ENCODE measurements around the gene FAM50A. TPM values are rescaled to one million over a fixed set of nuclear protein-coding genes. Genes with fewer than 3 reads are reported as not detected.

Gene FAM50A
- total and polyA plus RNA-seq, 4 donors = 23.4 to 202 (median 90.4) TPM

GRCh38 chrX:154487518-154488290 lies 43.8 kb downstream of the FAM50A start:
- ATAC-seq (ENCODE audit: insufficient read depth, low FRiP score) (no peak), DNase-seq (no peak)
- TF ChIP-seq CTCF (IDR thresholded peaks at IDR 0.05; ENCODE audit: control extremely low read depth, extremely low read depth) = no peak
- H3K4me3 ChIP-seq = no peak overlapping the region
- H3K9me3 ChIP-seq (ENCODE audit: control insufficient read depth in 4 of 4, insufficient read depth in 3 of 4, low read length in 3 of 4) = peaks cover 0 to 3% (median 0%) of the 10 kb centered on the region in 4 donors
- H3K36me3 ChIP-seq (ENCODE audit: control insufficient read depth in 4 of 4, insufficient read depth in 4 of 4, low read length in 4 of 4) = peaks cover 0 to 7% (median under 1%) of the 10 kb centered on the region in 4 donors
- peaks cover 0 to 9% (median 0%) of the 10 kb centered on the region in 5 donors for H3K4me1 ChIP-seq (ENCODE audit: control insufficient read depth in 5 of 5, insufficient read depth in 5 of 5, low read length in 5 of 5)
- H3K27me3 ChIP-seq (ENCODE audit: control insufficient read depth in 3 of 3, insufficient read depth in 3 of 3, low read length in 2 of 3) = no peaks in the 10 kb centered on the region
- 93 to 94% methylated on average over 25 to 28 of the region's 28 CpGs for WGBS, 2 donors
- H3K27ac ChIP-seq (ENCODE audit: low read depth in 1 of 2, low read length in 1 of 2) = no peak overlapping the region
- no peak overlapping the region for H3K9ac ChIP-seq (ENCODE audit: insufficient read depth in 1 of 2, low read length in 2 of 2)

- ATAC-seq (ENCODE audit: insufficient read depth, low FRiP score) (no peak), DNase-seq (no peak)
- peaks cover 0 to 9% (median 0%) of the 10 kb centered on the region in 5 donors for H3K4me1 ChIP-seq (ENCODE audit: control insufficient read depth in 5 of 5, insufficient read depth in 5 of 5, low read length in 5 of 5)
- peaks cover 0 to 3% (median 0%) of the 10 kb centered on the region in 4 donors for H3K9me3 ChIP-seq (ENCODE audit: control insufficient read depth in 4 of 4, insufficient read depth in 3 of 4, low read length in 3 of 4)
- H3K36me3 ChIP-seq (ENCODE audit: control insufficient read depth in 4 of 4, insufficient read depth in 4 of 4, low read length in 4 of 4) = peaks cover 0 to 7% (median under 1%) of the 10 kb centered on the region in 4 donors
- 90 to 91% methylated on average over 16 to 20 of the region's 20 CpGs for whole genome bisulfite sequencing, 2 donors
- H3K4me3 ChIP-seq = no peak overlapping the region
- no peak overlapping the region for H3K9ac ChIP-seq (ENCODE audit: insufficient read depth in 1 of 2, low read length in 2 of 2)
- H3K27me3 ChIP-seq (ENCODE audit: control insufficient read depth in 3 of 3, insufficient read depth in 3 of 3, low read length in 2 of 3) = no peaks in the 10 kb centered on the region
- TF ChIP-seq CTCF (IDR thresholded peaks at IDR 0.05; ENCODE audit: control extremely low read depth, extremely low read depth) = no peak
- no peak overlapping the region for H3K27ac ChIP-seq (ENCODE audit: low read depth in 1 of 2, low read length in 1 of 2)
These were observed 44.6 kb downstream of the FAM50A start for GRCh38 chrX:154488336-154489075.

GRCh38 chrX:154489182-154489581 lies 45.2 kb downstream of the FAM50A start:
- ATAC-seq (ENCODE audit: insufficient read depth, low FRiP score) (no peak), DNase-seq (no peak)
- H3K4me1 ChIP-seq (ENCODE audit: control insufficient read depth in 5 of 5, insufficient read depth in 5 of 5, low read length in 5 of 5) = peaks cover 0 to 8% (median 0%) of the 10 kb centered on the region in 5 donors
- WGBS, 2 donors = 82 to 86% methylated on average over 4 of the region's 4 CpGs
- H3K36me3 ChIP-seq (ENCODE audit: control insufficient read depth in 4 of 4, insufficient read depth in 4 of 4, low read length in 4 of 4) = peaks cover 0 to 7% (median 0%) of the 10 kb centered on the region in 4 donors
- H3K9ac ChIP-seq (ENCODE audit: insufficient read depth in 1 of 2, low read length in 2 of 2) = no peak overlapping the region
- H3K27me3 ChIP-seq (ENCODE audit: control insufficient read depth in 3 of 3, insufficient read depth in 3 of 3, low read length in 2 of 3) = no peaks in the 10 kb centered on the region
- H3K4me3 ChIP-seq = no peak overlapping the region
- peak overlapping the region in 1 of 2 donors; percentile 91 for H3K27ac ChIP-seq (ENCODE audit: low read depth in 1 of 2, low read length in 1 of 2)
- peaks cover 0 to 3% (median 0%) of the 10 kb centered on the region in 4 donors for H3K9me3 ChIP-seq (ENCODE audit: control insufficient read depth in 4 of 4, insufficient read depth in 3 of 4, low read length in 3 of 4)
- TF ChIP-seq CTCF (IDR thresholded peaks at IDR 0.05; ENCODE audit: control extremely low read depth, extremely low read depth) = no peak

Data from lung (tissue), 12 donors.